Pancreas (tissue), 10 donors: ENCODE results near the gene MOB3B. TPM values are rescaled to one million over a fixed set of nuclear protein-coding genes. Genes with fewer than 3 reads are reported as not detected.

Experiments
- ATAC-seq, 4 donors: fragments of 200-7000 bp; cut with Tn5 transposase; one replicate each; pipeline versions ENCODE4 v1.8.0 to v1.9.1; 2020; ENCODE audit warnings: mild to moderate bottlenecking in 4 of 4, moderate library complexity in 4 of 4
- DNase-seq, 6 donors: peaks; one replicate each; pipeline ENCODE4 v3.0.0-alpha.2; 2020
- FAIRE-seq: peaks from 2 replicates; lab custom pipeline; 2012; peaks lifted over from hg19 to GRCh38; lab: Jason Lieb, UNC
- H3K27ac ChIP-seq, 4 donors: fragments of 200-600 bp; sonication (generic); 1 replicate in 3 of 4; 2 replicates in 1 of 4; pipeline versions ENCODE4 v1.5.0 to v1.8.0; 2020
- H3K27me3 ChIP-seq, 4 donors: fragments of 200-600 bp; one replicate each; pipeline ENCODE4 v1.8.0; 2021
- H3K36me3 ChIP-seq, 3 donors: fragments of 200-600 bp; sonication (generic) in 1 of 3; one replicate each; pipeline versions ENCODE4 v1.5.0 to v1.8.0; 2020 to 2021
- H3K4me1 ChIP-seq, 3 donors: fragments of 200-600 bp; one replicate each; pipeline ENCODE4 v1.8.0; 2021
- H3K4me3 ChIP-seq, 4 donors: fragments of 200-600 bp; sonication (generic) in 2 of 4; one replicate each; pipeline versions ENCODE4 v1.5.0 to v1.8.0; 2020 to 2021
- H3K9me3 ChIP-seq, 4 donors: fragments of 200-600 bp; one replicate each; pipeline ENCODE4 v1.8.0; 2021
- CTCF ChIP-seq, 4 donors: fragments of 200-600 bp; sonication (generic) in 3 of 4; IDR thresholded peaks; one replicate each; pipeline versions ENCODE4 v1.5.0 to v1.8.0; 2021; ENCODE audit warnings: antibody characterized with exemption in 4 of 4
- WGBS, 2 donors: extraction: QIAGEN DNeasy Blood & Tissue Kit; methylation state at CpG; one replicate each; pipeline ENCODE4 v1.1.7; 2013; 5-methylcytosine and 5-hydroxymethylcytosine counted together
- intact Hi-C, 3 donors: fragments of 100-400 bp; cut with DNase I; formaldehyde crosslinking; loops; one replicate each; pipeline versions ENCODE4 v1.11.1 to v1.14.2; 2022
- polyA plus RNA-seq, 2 donors: library from polyadenylated mRNA; stranded (reverse); fragments of 200-250 nt; gene quantifications; one replicate each; pipeline ENCODE4 v1.2.3, GENCODE V29; 2013
- total RNA-seq, 6 donors: library from RNA; stranded (reverse); fragmentation: NEBNext Ultra II Directional in 4 of 6; extraction: Animal tissue kit (Norgen Biotek cat#: 25700) in 4 of 6; gene quantifications; one replicate each; pipeline versions ENCODE4 v1.2.1 to v1.2.4, GENCODE V29; 2021 to 2023
- donor health status: healthy with polysubstance abuse.
- donor health status: DM: no; HTN: no; CAD: no; lungs with moderate emphysema.
- donor health status: DM: no; HTN: no; CAD: no.
- donor health status: control.
- donor health status: control.
- donor health status: Bipolar disorder and iron deficiency.
- donor health status: DM: yes; HTN: yes; CAD: no.
- donor health status: DM: no; HTN: no; CAD: no.
- donor health status: DM: no; HTN: no; CAD: no.
- donor health status: DM: yes; HTN: yes; CAD: no.

The MOB3B gene
- total and polyA plus RNA-seq, 8 donors = 1.4 to 10.5 (median 4.0) TPM

GRCh38 chr9:27308691-27309390 is 220.8 kb downstream of the MOB3B start:
- TF ChIP-seq CTCF (IDR thresholded peaks at IDR 0.05) = no peak
- H3K36me3 ChIP-seq = no peaks in the 10 kb centered on the region
- 87 to 88% methylated on average over 4 of the region's 4 CpGs for WGBS, 2 donors
- no peak for FAIRE-seq
- H3K9me3 ChIP-seq = no peaks in the 10 kb centered on the region
- ATAC-seq = no peak
- H3K27ac ChIP-seq = no peak overlapping the region
- no peaks in the 10 kb centered on the region for H3K4me1 ChIP-seq
- no peak overlapping the region for H3K4me3 ChIP-seq
- H3K27me3 ChIP-seq = no peaks in the 10 kb centered on the region
- intact Hi-C loops = no loop called here
- DNase-seq = no peak

- WGBS, 2 donors = 66 to 67% methylated on average over 1 of the region's 1 CpG
- ATAC-seq = no peak
- no peaks in the 10 kb centered on the region for H3K27me3 ChIP-seq
- FAIRE-seq = no peak
- intact Hi-C loops = no loop called here
- H3K27ac ChIP-seq = no peak overlapping the region
- H3K4me1 ChIP-seq = no peaks in the 10 kb centered on the region
- H3K9me3 ChIP-seq = no peaks in the 10 kb centered on the region
- no peak for DNase-seq
- no peaks in the 10 kb centered on the region for H3K36me3 ChIP-seq
- no peak overlapping the region for H3K4me3 ChIP-seq
- no peak for TF ChIP-seq CTCF (IDR thresholded peaks at IDR 0.05)
These were observed 225.1 kb downstream of the MOB3B start for GRCh38 chr9:27304521-27304920.

GRCh38 chr9:27303219-27303618 is 226.4 kb downstream of the MOB3B start:
- Histone ChIP-seq H3K4me3 (no peak overlapping the region), H3K27ac (no peak overlapping the region), H3K4me1 (no peaks in the 10 kb centered on the region), H3K27me3 (no peaks in the 10 kb centered on the region), H3K9me3 (no peaks in the 10 kb centered on the region), H3K36me3 (no peaks in the 10 kb centered on the region)
- FAIRE-seq (no peak), ATAC-seq (peak in 2 of 4 donors; percentile 20 to 38), DNase-seq (no peak)
- WGBS, 2 donors = 50 to 56% methylated on average over 6 of the region's 6 CpGs
- intact Hi-C loops = no loop called here
- no peak for TF ChIP-seq CTCF (IDR thresholded peaks at IDR 0.05)

GRCh38 chr9:27297050-27297449 is 232.6 kb downstream of the MOB3B start, which contains the start of gene EQTN:
Gene EQTN (minus strand): TSS chr9:27297150. CDS start chr9:27297055, 95 bp downstream.
- no peaks in the 10 kb centered on the region for H3K4me1 ChIP-seq
- no peak for DNase-seq
- H3K9me3 ChIP-seq = no peaks in the 10 kb centered on the region
- intact Hi-C loops = no loop called here
- 69 to 70% methylated on average over 7 of the region's 7 CpGs for WGBS, 2 donors
- no peaks in the 10 kb centered on the region for H3K36me3 ChIP-seq
- no peak for ATAC-seq
- H3K4me3 ChIP-seq = no peak within 1 kb of the TSS
- FAIRE-seq = no peak
- no peak for TF ChIP-seq CTCF (IDR thresholded peaks at IDR 0.05)
- H3K27me3 ChIP-seq = no peaks in the 10 kb centered on the region
- H3K27ac ChIP-seq = no peak within 1 kb of the TSS

GRCh38 chr9:27293996-27294395 is 235.6 kb downstream of the MOB3B start:
- no peaks in the 10 kb centered on the region for H3K27me3 ChIP-seq
- TF ChIP-seq CTCF (IDR thresholded peaks at IDR 0.05) = no peak
- intact Hi-C loops = no loop called here
- no peak overlapping the region for H3K27ac ChIP-seq
- no peaks in the 10 kb centered on the region for H3K9me3 ChIP-seq
- 63 to 74% methylated on average over 2 of the region's 2 CpGs for WGBS, 2 donors
- DNase-seq (no peak), FAIRE-seq (no peak), ATAC-seq (no peak)
- H3K4me3 ChIP-seq = no peak overlapping the region
- no peaks in the 10 kb centered on the region for H3K4me1 ChIP-seq
- H3K36me3 ChIP-seq = no peaks in the 10 kb centered on the region
